HepG2 (cell line): ENCODE results near the gene PIP5K1A.

Experiments used
- EZH2 ChIP-seq: conservative IDR thresholded peaks from 2 replicates; pipeline ENCODE4 v1.6.1; 2012; ENCODE audit warnings: mild to moderate bottlenecking, low read depth, low read length, moderate library complexity
- SIX1 ChIP-seq: sonication (generic); formaldehyde crosslinking; IDR thresholded peaks from 2 replicates; pipeline ENCODE4 v1.4.0; 2020; ENCODE audit warnings: missing genetic modification reagents, borderline replicate concordance
- ZNF253 ChIP-seq: sonication (generic); formaldehyde crosslinking; IDR thresholded peaks from 2 replicates; pipeline ENCODE4 v1.8.0; 2022; ENCODE audit warnings: mild to moderate bottlenecking, missing genetic modification reagents, borderline replicate concordance

GRCh38 chr1:151221616-151222015 is 23.3 kb downstream of the PIP5K1A start:
- no peak for TF ChIP-seq EZH2
- TF ChIP-seq ZNF253: no peak
- no peak for TF ChIP-seq SIX1 (CRISPR knock-in tag)
